GM13977 (cell line): ENCODE measurements around the gene TTL.
A peak's percentile ranks its signal among the peaks of the same experiment; 100 is the strongest.
"Not testable (repeated sequence)": the region's sequence is repeated elsewhere in the genome, so short reads cannot be mapped to it uniquely, and the experiment has no call there.

Experiments used
- DNase-seq: peaks from one replicate; pipeline ENCODE4 v3.0.0; 2012; ENCODE audit warnings: low spot score
- in situ Hi-C: fragments of 300-500 bp; cut with MboI; formaldehyde crosslinking; loops from one replicate; pipeline ENCODE4 v1.12.0; 2022; ENCODE audit warnings: low sequenced_read_pairs, low pct_unique_long_range_greater_than_20kb, mixed read lengths, inconsistent platforms; ENCODE audit not compliant: unreplicated experiment
- TF ChIP-seq, protein P1 (sequence below): IDR thresholded peaks from 2 replicates; pipeline ENCODE4 v1.5.1; 2012; ENCODE audit warnings: mild to moderate bottlenecking, control low read depth; ENCODE audit not compliant: insufficient read depth; ENCODE audit errors: extremely low read depth, missing control alignments

TTL gene

GRCh38 chr2:112542984-112543661 lies 61.2 kb downstream of the TTL start:
- DNase-seq = peak; percentile 20
- TF ChIP-seq, protein P1, sequence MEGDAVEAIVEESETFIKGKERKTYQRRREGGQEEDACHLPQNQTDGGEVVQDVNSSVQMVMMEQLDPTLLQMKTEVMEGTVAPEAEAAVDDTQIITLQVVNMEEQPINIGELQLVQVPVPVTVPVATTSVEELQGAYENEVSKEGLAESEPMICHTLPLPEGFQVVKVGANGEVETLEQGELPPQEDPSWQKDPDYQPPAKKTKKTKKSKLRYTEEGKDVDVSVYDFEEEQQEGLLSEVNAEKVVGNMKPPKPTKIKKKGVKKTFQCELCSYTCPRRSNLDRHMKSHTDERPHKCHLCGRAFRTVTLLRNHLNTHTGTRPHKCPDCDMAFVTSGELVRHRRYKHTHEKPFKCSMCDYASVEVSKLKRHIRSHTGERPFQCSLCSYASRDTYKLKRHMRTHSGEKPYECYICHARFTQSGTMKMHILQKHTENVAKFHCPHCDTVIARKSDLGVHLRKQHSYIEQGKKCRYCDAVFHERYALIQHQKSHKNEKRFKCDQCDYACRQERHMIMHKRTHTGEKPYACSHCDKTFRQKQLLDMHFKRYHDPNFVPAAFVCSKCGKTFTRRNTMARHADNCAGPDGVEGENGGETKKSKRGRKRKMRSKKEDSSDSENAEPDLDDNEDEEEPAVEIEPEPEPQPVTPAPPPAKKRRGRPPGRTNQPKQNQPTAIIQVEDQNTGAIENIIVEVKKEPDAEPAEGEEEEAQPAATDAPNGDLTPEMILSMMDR = no peak
- in situ Hi-C loops = no loop called here

GRCh38 chr2:112547333-112547732 lies 65.4 kb downstream of the TTL start:
- in situ Hi-C loops = no loop called here
- TF ChIP-seq, protein P1 = no peak
- DNase-seq = no peak

- TF ChIP-seq, protein P1 = no peak
- in situ Hi-C loops = no loop called here
- no peak for DNase-seq
These were observed 67.0 kb downstream of the TTL start for GRCh38 chr2:112548980-112549379.

- TF ChIP-seq, protein P1 = no peak
- DNase-seq = no peak
- in situ Hi-C loops = no loop called here
These were observed 84.1 kb downstream of the TTL start for GRCh38 chr2:112566104-112566503.

- DNase-seq, in situ Hi-C loops: not testable (repeated sequence)
These were observed 84.6 kb downstream of the TTL start for GRCh38 chr2:112566508-112566907.

- TF ChIP-seq, protein P1 = no peak
- no peak for DNase-seq
- in situ Hi-C loops = no loop called here
These were observed 90.0 kb downstream of the TTL start for GRCh38 chr2:112572005-112572404.

DNA sequence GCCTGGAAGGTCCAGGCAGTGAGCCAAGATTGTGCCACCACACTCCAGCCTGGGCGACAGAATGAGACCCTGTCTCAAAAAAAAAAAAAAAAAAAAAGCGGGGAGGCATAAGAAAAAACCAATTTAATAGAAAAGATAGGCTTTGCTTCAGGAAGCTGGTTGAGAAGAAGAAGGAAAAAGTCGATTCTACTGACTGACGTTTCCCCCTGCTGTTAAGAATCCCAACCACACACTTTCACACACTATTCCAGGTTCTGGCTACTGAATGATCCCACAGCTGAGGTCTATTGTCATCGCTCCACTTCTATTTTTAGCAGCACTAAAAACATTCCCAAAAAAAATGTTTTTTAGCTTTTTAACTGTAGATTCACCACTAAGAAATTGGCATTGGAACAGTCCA lies 95.8 kb downstream of the TTL start:
- TF ChIP-seq, protein P1 = no peak
- in situ Hi-C loops = loop anchor here (25.0 kb wide), 2 partner anchors 315 to 690 kb away; partner anchors contain the start of genes ANAPC1, MERTK and ZC3H8
- no peak for DNase-seq
